Activated gamma-delta T cell (primary cell): Measurements from ENCODE around the gene RD3L.
"Not testable (repeated sequence)": the region's sequence is repeated elsewhere in the genome, so short reads cannot be mapped to it uniquely, and the experiment has no call there.

Experiments used
- DNase-seq: peaks from one replicate; lab custom pipeline; 2025; lab: John Stamatoyannopoulos, UW
- total RNA-seq, 2 donors: gene quantifications; one replicate each; lab custom pipeline; 2026; lab: John Stamatoyannopoulos, UW

The RD3L gene
- 0 reads per million in 2 donors for total RNA-seq

DNA sequence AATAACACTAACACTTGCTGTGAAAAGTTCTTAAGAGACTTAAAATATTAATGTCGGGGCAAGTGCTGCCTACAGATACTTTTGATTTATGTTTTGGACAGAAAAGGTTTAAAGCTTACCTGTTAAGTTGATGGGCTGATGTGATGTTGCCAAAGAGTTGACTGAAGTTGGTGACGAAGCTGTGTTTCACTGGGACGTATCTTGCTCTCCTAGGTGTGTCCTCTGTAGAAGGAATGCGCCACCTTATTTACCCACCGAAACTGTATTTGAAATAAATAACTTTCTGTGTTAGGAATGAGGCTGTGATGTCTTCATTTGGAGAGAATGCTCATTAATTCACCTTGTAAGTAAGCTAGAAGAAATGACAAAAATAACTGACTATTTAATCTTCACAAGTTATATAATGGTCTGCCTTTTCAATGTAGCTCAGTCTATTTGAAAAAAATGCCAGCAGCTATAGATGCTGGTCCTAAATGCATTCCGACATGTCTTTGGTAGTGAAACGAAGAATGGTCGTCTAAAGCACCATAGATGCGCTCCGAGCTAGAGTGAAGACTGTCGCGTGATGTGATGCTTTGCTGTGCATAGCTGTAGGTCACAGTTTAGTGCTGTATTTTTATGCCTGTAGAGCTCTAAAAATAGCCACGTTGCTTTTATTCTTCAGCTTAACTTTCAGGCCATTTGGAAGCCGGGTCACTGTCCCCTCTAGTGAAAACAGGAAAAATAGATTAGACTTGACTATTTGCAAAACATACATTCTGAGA lies at the start of gene RD3L:
RD3L (minus strand) TSS at position 557 of the 764 bp plus-strand sequence. CDS start 834 bp downstream, outside the sequence.
- DNase-seq: no peak

DNA sequence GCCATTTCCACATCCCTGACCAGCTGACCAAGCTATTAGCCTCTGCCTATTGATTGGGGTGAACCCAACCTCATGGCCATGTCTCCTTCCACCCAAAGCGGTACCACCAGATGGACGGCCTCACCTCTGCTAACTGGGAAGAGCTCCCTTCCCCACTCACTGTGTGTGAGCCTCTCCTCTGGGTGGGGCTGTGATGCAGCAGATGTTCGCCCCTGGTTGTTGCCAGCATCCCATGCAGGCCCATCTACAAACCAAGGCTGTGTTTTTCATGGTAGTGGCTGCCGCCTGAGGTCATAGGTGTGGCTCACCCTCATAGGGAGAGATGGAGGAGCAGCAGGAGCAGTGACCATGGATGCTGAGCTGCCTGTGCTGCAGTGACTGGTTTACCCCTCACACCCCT lies 47.6 kb upstream of the RD3L start:
- DNase-seq: no peak

DNA sequence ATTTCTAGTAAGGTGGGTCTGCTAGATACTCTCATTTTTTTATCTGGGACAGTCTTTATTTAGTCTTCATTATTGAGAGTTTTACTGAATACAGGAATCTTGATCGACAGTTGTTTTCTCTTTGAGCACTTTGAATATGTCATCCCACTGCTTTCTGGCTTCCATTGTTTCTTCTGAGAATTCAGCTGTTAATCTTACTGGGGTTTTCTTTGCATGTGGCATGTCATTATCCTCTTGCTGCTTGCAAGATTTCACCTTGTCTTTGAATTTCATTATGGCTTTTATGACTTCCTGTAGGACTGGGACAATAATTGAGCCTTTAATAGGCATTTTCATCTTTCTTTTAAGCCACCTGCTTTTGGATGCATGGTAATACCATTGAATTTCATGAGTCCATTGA lies 46.7 kb upstream of the RD3L start:
- no peak for DNase-seq

DNA sequence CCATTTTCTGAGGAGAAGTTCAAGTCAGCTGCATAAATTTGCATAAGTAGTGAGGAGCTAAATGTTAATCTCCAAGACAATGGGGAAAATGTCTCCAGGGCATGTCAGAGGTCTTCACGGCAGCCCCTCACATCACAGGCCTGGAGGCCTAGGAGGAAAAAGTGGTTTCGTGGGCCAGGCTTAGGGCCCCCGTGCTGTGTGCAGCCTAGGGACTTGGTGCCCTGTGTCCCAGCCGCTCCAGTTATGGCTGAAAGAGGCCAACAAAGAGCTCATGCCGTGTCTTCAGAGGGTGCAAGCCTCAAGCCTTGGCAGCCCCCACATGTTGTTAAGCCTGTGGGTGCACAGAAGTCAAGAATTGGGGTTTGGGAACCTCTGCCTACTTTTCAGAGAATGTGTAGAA lies 41.9 kb upstream of the RD3L start:
- no peak for DNase-seq

DNA sequence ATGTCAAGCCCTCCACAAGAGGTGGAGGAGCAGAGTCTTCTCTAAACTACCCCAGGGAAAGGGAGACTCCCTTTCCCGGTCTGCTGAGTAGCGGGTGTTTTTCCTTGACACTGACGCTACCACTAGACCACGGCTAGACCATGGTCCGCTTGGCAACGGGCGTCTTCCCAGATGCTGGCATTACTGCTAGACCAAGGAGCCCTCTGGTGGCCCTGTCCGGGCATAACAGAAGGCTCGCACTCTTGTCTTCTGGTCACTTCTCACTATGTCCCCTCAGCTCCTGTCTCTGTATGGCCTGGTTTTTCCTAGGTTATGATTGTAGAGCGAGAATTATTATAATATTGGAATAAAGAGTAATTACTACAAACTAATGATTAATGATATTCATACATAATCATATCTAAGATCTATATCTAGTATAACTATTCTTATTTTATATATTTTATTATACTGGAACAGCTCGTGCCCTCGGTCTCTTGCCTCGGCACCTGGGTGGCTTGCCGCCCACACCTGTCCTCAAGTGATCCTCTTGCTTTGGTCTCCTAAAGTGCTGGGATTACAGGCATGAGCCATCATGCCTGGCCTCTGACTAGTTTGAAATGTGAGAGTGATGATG lies 38.4 kb upstream of the RD3L start:
- not testable (repeated sequence) for DNase-seq

DNA sequence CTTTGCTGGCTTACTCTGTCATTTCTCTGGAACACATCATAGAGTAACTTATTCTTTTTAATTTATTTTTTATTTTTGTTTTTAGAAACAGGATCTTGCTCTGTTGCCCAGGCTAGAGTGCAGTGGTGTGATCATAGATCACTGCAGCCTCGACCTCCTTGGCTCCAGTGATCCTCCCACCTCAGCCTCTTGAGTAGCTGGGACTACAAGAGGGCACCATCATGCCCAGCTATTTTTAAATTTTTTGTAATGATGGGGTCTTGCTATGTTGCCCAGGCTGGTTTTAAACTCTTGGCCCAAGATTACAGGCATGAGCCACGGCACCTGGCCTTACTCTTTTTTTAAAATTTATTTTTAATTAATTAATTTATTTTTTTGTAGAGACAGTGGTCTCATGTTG lies 32.2 kb upstream of the RD3L start:
- no peak for DNase-seq

DNA sequence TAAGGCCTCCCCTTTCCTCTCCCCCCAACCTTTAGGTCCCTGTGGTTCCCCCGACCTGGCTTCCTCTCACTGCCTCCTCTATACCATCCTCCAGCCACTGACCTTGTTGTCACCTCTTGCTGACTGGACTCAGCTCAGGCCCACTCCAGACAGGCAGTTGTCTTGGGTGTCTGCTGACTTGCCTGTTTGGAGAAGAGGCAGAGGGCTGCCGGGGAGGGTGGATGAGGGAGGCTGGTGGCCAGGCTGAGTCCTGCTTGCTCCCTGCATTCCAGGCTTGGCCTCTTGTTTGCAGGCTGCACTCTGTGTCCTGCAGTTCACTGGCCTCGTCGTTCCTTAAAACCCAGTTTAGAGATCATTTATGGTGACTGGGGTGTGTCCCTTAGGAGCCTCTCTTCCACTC lies 31.0 kb upstream of the RD3L start:
- no peak for DNase-seq

DNA sequence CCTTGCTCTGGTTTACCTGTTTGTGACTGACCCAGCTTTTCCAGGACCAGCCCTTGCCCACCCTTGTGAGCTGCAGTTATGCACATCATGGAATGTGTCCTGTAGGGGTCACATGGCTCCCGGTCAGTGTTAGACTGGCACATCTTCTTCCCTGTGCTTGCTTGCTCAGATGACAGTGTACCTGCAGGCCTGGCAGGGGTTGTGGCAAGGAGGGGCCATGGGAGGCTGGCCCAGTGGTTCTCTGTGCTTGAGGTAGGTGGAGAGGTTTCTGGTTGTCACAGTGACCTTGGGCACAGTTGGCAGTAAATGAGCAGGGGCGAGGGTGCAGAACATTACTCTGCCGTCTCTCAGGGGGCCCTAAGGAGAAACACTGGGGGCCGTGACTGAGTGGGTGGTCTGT lies 27.6 kb upstream of the RD3L start:
- no peak for DNase-seq

DNA sequence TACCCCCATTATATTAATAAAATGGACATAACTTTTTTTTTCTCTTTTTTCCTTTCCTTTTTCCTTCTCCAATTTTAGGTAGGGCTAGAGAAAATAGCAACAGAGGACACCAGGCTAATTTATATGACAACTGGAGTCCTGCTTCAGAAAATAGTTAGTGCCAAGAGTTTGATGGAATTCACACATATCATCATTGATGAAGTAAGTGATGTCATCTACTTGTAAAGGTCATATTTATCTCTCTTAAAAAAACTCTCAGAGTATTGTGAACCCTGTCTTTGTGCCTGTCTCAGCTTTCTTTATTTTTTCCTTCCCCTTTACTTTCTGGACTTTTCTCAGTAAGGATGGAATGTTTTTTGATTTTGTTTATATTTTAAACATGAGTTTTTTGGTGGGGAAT lies 24.3 kb upstream of the RD3L start:
- DNase-seq: no peak

DNA sequence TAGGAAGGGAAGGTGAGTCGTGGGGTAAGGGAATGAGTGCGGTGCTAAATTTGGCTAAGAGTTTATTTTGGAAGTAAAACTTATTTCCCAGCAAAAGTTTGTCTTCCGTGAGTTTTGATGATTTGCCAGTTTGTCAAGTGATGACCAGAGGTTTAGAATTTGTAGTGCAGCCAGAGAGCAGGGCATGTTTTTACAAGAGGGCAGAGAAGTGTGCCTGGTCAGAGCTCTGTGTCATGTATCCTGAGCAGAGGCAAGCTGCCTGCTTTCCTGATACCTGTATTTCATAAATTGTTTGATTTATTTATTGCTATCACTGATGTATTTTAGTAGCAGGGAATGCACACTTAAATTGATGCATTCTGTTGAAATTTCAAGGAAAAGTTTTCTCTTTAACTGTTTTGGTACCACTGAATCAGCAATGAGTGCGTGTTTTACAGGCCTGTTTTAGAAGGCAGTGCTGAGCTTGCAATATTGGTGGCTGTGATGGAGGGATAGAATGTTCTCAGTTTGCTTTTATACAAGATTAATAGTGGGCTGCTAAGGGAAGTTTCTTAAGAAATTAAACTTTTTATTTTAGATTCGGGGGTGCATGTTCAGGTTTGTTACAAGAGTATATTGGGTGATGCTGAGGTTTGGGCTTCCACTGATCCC lies 19.7 kb upstream of the RD3L start:
- no peak for DNase-seq

DNA sequence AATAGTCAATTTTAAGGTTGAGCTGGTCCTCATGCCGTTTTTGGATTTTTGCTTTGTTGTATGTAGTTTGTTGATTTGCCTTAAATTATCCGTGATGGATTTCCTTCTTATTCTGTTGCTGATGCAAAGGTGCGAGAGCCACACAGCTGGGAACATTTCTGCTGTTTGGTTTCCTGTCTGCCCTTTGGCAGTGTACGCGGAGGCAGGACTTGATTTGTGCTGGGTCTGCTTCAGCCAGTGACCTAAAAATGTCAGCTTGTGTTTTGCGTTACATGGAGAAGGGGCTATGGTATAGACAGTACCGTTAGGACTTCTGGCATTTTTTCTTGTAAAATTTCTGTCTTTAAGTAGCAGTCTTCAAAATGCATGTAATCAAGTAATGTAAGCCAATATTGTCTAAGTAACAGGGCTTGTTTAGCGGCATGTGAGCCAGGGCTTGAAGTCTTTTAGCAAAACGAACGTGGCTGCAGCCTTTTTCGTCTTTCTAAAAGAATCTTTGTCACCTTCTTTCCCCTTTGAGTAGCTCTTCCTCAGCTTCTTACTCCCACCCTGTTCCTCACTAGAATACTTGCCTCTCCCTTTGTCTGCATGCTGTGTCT lies 18.2 kb upstream of the RD3L start:
- no peak for DNase-seq

DNA sequence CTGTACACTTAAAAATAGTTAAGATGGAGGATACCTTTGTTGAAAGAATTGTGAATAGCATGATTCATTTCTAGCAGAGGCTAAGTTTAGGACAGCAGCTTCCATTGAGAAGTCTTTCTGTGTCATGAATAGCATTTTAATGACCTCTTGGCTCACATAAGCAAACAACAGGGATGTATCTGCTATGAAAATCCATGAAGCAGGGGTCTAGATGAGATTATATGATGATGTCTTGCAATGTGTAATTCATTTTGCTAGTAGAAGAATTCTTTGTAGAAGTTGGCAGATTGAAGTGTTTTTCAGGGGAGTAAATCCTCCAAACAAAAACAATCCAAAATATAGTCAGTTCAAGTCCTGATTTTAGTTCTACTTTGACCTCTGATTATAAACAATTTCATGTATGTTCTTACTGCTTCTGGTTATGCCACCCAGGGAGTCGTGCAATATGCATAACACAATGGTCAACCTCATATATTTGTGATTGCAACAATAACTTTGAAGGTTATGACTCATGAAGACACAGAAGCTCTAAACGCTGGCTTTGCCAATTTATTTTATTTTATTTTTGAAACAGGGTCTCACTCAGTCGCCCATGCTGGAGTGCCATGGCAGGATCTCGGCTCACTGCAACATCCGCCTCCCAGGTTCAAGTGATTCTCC lies 6.9 kb upstream of the RD3L start:
- no peak for DNase-seq

DNA sequence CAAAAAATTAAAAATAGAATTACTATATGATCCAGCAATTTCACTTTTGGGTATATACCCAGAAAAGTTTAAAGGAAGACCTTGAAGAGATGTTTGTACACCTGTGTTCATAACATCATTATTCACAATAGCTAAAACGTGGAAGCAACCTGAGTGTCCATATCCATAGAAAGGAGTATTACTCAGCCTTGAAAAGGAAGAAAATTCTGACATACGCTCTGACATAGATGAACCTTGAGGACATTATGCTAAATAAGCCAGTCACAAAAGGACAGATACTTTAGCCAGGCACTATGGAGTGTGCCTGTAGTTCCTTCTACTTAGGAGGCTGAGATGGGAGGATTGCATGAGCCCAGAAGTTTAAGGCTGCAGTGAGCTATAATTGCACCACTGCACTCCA lies 6.1 kb upstream of the RD3L start:
- DNase-seq: no peak

DNA sequence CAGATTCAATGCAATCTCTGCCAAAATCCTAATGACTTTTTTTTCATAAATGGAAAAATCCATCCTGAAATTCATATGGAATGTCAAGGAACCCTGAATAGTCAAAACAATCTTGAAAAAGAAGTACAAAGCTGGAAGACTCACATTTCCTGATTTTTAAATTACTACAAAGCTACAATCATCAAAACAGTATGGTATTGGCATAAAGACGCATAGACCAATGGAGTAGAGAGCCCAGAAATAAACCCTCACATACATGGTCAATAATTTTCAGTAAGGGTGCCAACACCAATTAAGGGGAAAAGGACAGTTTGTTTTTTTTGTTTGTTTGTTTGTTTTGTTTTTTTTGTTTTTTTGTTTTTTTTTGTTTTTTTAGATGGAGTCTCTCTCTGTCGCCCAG lies 4.6 kb upstream of the RD3L start:
- DNase-seq: no peak

DNA sequence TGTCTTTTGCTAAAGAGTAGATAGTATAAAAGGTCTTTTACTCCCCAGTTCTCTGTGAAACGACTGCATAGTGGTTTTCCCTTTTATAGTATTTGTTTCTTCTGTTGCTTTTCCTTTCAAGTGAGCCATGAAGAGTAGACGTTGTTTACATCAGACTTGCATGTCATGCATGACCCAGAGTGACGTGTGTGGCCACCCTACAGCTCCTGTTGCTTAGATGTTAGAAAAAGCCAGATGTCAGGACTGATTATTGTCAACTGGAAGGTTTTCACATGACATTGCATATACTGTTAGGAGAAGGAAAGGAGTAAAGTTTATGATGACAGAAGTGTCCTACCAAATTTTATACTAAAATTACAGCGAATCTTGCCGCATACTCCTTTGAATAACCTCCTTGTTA lies 1.3 kb upstream of the RD3L start:
- no peak for DNase-seq

DNA sequence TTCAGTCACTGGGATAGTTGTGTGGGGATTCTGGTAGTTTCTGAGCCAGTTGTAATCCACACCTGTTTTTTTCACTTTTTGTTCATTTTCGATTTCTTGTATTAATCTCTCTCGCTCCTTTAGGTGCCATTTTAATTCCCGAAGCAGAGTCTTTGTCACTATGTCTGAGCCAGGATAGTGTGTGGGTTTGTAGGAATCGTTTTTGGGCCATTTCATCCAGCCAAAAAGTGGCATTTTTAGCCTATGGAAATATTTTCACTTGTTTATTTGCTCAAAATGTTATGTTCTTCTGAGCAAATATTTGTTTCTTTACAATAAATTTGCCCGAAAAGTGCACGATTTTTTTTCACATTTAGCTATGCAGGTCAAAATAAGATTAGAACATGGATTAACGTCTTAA lies 867 bp downstream of the RD3L start:
- DNase-seq: no peak

DNA sequence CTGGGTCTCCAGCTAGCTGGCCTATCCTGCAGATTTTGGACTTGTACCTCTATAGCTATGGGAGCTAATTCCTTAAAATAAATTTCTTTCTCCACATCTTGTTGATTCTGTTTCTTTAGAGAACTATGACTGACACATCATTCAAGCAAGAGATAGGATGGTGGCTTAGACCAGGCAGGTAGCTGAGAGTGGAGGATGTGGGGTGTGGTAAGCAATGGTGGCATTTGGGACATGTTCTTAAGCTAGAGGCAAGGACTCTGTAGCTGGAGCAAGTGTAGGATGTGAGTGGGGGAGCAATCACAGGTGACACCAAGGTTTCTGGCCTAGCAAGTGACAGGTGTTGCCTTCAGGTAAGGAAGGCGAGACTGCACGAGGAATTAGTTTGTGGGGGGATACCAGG lies 7.2 kb downstream of the RD3L start:
- DNase-seq: no peak

DNA sequence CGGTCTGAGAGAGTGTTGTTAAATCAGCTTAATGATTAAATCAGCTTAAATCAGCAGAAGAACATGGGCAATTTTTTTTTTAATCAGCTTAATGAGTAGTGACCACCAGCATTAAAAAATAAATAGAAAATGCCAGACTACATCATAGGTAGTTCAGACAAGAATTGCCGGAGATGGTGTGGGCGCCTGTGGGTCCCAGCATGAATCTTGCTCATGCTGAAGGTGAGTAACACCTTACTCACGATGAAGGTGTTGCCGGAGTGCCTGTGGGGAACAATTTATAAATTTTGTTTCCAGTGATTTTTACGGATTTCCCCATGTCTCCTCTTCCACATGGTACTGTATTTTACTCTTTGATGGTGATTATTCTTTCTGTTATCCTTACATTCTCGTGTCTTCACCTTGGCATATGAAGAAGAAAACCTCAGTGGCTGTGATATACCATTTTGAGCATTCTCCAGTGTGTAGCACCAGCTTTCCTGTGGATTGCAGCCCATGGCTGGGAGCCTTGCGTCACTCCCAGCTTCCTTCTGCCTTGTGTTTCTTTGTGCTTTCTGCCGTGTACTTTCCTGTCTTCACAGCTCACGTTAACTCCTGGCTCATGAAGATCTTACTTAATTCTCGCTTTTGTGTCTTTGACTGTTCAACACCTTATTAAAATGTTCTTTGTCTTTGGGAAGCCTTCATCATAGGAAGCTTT lies 9.4 kb downstream of the RD3L start:
- no peak for DNase-seq

DNA sequence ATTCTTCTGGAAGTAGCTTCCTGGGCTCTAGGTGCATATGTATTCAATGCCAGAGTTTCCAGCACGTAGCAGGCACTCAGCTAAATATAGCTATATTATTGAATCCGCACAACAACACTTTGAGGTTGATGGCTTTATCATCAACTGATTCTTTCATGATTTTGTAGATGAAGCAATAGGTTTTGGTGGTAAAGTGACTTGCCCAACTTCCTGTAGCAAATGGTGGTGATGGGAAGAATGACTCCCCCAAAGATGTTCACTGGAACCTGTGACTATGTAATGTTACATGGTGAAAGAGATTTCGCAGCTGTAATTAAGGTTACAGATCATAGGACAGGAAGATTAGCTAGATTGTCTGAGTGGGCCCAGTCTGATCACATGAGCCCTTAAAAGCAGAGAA lies 10.9 kb downstream of the RD3L start:
- no peak for DNase-seq

DNA sequence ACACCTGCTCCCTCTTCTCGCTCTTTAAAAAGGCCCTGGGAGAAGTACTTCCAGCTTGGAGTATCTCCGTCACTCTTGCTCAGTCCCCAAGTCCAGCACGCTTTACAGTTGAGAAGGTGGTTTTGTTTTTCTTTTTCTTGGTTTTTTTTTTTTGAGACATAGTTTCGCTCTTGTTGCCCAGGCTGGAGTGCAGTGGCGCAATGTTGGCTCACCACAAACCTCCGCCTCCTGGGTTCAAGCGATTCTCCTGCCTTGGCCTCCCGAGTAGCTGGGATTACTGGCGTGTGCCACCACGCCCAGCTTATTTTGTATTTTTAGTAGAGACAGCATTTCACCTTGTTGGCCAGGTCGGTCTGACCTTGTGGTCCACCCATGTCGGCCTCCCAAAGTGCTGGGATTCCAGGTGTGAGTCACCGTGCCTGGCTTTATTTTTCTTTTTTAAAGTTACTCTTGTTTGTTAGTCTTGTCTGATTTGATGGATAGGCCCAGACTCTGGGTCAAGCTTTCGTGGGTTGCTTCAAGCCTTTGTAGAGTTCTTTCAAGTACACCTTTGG lies 12.2 kb downstream of the RD3L start:
- DNase-seq: no peak
